Transverse colon (tissue), 4 donors: Measurements from ENCODE around the gene GLRA1.

Experiments
- EP300 ChIP-seq: sonication (generic); formaldehyde crosslinking; IDR thresholded peaks from one replicate; pipeline ENCODE4 v1.6.1; 2017; ENCODE audit warnings: antibody characterized with exemption, low read depth
- POLR2A ChIP-seq: fragments of 450-650 bp; IDR thresholded peaks from one replicate; pipeline ENCODE4 v1.6.1; 2016; ENCODE audit warnings: antibody characterized with exemption, mild to moderate bottlenecking, moderate library complexity
- POLR2AphosphoS5 ChIP-seq, 3 donors: sonication (generic); formaldehyde crosslinking; IDR thresholded peaks; one replicate each; pipeline ENCODE4 v1.6.1; 2016; ENCODE audit warnings: antibody characterized with exemption in 3 of 3
- TF ChIP-seq, protein P1 (sequence below), 5 experiments: fragments of 200-600 bp in 3 of 5; fragments of 450-650 bp in 2 of 5; sonication (generic) in 3 of 5; IDR thresholded peaks; 1 replicate in 2 of 5; 2 replicates in 3 of 5; pipeline ENCODE4 v1.5.1; 2016 to 2017; ENCODE audit warnings: antibody characterized with exemption in 5 of 5, inconsistent platforms in 3 of 5, mild to moderate bottlenecking in 2 of 5, moderate library complexity in 1 of 5

DNA sequence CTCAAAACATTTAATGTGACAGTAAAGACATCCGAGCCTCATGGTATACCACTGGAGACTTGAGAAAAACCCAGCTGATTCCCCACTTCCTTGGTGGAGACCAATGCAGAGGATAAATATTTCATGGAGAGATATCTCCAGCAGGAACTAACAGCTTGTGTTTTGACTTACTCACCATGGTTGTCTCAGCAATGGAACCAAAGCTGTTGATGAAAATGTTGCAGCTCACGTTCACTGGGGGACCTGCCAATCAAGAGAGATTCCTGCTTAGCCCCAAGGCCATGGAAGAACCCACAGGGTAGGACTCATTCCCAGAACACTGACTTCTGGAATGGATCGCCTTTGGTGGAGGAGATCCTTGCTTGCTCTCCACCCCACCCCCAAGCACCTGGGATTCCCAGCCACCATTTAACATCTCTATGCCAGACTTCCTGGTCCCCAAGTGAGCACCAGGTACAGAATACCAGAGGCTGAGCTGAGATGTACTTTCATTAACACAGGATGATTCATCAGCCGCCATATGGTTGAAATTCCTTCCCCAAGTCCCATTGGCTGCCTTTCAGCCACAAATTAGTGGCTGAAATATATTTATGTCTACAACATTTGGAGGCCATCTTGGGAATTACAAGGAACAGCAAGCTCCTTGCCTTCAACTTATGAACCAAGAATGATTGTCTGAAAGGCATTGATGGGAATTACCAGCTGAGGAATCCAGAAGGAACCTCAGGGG is 37.9 kb downstream of the GLRA1 start:
- TF ChIP-seq, protein P1, sequence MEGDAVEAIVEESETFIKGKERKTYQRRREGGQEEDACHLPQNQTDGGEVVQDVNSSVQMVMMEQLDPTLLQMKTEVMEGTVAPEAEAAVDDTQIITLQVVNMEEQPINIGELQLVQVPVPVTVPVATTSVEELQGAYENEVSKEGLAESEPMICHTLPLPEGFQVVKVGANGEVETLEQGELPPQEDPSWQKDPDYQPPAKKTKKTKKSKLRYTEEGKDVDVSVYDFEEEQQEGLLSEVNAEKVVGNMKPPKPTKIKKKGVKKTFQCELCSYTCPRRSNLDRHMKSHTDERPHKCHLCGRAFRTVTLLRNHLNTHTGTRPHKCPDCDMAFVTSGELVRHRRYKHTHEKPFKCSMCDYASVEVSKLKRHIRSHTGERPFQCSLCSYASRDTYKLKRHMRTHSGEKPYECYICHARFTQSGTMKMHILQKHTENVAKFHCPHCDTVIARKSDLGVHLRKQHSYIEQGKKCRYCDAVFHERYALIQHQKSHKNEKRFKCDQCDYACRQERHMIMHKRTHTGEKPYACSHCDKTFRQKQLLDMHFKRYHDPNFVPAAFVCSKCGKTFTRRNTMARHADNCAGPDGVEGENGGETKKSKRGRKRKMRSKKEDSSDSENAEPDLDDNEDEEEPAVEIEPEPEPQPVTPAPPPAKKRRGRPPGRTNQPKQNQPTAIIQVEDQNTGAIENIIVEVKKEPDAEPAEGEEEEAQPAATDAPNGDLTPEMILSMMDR (IDR thresholded peaks at IDR 0.05), result no peak
- no peak for TF ChIP-seq EP300
- TF ChIP-seq POLR2A, result no peak
- no peak for TF ChIP-seq POLR2AphosphoS5 (IDR thresholded peaks at IDR 0.05)
